ENCODE data around the gene RETREG3.
"Not testable (repeated sequence)": the region's sequence is repeated elsewhere in the genome, so short reads cannot be mapped to it uniquely, and the experiment has no call there.

The RETREG3 gene

DNA sequence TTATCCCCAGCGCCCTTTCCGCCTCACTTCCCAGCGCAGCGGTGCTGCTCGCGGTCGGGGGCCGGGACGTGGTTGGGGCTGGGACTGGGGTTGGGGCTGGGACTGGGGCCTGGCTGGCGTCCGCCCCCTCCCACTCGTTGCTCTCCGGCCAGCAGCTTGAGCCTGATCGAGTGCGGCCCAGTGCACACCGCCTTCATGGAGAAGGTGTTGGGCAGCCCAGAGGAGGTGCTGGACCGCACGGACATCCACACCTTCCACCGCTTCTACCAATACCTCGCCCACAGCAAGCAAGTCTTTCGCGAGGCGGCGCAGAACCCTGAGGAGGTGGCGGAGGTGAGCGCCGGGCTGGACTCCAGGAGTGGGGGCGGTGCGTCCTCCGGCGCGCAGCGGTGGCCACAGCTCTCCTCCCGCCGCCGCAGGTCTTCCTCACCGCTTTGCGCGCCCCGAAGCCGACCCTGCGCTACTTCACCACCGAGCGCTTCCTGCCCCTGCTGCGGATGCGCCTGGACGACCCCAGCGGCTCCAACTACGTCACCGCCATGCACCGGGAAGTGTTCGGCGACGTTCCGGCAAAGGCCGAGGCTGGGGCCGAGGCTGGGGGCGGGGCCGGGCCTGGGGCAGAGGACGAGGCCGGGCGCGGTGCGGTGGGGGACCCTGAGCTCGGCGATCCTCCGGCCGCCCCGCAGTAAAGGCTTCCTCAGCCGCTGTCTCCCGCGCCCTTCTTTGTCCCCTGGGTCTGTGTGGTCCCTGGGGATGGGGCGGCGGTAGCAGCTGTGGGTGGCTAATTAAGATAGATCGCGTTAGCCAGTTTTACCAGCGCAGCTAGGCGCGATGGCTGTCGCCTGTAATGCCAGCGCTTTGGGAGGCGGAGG lies 54.7 kb downstream of the RETREG3 start:
- peak overlapping the region; percentile 83 for H3K4me3 ChIP-seq (ENCODE audit: low read length)
- TF ChIP-seq, protein P1, sequence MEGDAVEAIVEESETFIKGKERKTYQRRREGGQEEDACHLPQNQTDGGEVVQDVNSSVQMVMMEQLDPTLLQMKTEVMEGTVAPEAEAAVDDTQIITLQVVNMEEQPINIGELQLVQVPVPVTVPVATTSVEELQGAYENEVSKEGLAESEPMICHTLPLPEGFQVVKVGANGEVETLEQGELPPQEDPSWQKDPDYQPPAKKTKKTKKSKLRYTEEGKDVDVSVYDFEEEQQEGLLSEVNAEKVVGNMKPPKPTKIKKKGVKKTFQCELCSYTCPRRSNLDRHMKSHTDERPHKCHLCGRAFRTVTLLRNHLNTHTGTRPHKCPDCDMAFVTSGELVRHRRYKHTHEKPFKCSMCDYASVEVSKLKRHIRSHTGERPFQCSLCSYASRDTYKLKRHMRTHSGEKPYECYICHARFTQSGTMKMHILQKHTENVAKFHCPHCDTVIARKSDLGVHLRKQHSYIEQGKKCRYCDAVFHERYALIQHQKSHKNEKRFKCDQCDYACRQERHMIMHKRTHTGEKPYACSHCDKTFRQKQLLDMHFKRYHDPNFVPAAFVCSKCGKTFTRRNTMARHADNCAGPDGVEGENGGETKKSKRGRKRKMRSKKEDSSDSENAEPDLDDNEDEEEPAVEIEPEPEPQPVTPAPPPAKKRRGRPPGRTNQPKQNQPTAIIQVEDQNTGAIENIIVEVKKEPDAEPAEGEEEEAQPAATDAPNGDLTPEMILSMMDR (conservative IDR thresholded peaks at IDR 0.05; ENCODE audit: low read depth, low read length), result no peak

DNA sequence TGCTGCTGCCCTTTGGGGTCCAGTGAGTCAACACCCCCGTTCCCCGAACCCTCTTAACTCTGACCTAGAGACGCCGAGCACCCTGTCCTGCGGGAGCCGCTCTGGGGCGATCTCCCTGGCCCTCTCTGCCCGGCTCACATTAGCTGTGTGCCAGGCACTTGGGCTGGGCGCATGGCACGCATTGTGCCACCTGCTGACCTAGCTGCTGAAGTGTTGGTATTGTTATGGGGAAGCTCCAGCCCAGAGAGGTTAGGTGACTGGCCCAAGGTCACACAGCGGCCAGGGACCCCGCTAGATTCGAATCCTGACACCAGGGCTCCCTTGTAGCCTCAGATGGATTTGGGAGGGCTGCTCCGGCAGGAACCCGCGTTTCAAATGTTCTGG lies 55.3 kb downstream of the RETREG3 start:
- DNase-seq (ENCODE audit: low read depth), result no peak
- TF ChIP-seq, protein P1 (conservative IDR thresholded peaks at IDR 0.05; ENCODE audit: low read depth, low read length), result peak; percentile 7
- H3K4me3 ChIP-seq (ENCODE audit: low read length), result peak overlapping the region; percentile 83

More for the DNA sequence above, 54.7 kb downstream of the RETREG3 start:
- no peak for DNase-seq (ENCODE audit: low read depth)

DNA sequence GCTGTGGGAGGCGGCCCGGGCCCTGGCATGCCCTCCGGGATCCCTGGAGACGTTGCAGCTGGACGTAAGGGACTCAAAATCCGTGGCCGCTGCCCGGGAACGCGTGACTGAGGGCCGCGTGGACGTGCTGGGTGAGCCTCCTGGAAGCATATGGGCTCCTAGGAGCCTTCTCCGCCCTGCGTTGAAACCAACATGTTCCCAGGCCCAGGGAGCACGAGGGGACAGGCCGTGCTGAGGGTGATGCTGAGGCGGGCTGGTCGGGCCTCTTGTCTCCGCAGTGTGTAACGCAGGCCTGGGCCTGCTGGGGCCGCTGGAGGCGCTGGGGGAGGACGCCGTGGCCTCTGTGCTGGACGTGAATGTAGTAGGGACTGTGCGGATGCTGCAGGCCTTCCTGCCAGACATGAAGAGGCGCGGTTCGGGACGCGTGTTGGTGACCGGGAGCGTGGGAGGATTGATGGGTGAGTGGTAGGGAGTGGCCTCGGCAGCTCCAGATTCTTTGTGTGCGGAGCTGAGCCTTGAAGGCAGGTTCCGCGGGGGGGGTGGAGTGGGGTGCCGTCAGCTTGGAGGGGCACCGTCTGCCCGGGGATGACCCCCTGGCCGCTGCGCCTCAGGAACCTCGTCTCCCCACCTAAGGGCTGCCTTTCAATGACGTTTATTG lies 55.9 kb downstream of the RETREG3 start:
- TF ChIP-seq, protein P1 (conservative IDR thresholded peaks at IDR 0.05; ENCODE audit: low read depth, low read length), result no peak
- H3K4me3 ChIP-seq (ENCODE audit: low read length), result no peak overlapping the region
- DNase-seq (ENCODE audit: low read depth), result no peak

DNA sequence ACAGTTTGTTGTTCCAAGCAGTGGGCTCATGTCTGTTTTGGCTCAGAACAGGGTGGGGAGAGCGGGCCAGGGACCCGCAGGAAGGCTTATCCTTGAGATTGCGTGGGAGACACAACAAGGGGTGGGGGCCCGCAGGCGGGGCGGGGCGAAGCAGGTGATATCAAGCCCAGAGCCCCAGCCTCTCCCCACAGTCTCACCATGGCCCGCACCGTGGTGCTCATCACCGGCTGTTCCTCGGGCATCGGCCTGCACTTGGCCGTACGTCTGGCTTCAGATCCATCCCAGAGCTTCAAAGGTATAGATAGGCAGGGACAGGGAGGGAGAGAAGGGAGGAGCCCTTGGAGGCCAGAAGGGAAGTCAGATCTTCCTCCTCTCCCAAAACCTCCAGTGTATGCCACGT lies 56.4 kb downstream of the RETREG3 start, which contains the start of gene HSD17B1:
TSS of gene HSD17B1 (plus strand) at position 188 of the 400 bp plus-strand sequence. CDS start at position 199, 11 bp downstream.
- H3K4me3 ChIP-seq (ENCODE audit: low read length), result peak within 1 kb of the TSS; percentile 83
- not testable (repeated sequence) for DNase-seq (ENCODE audit: low read depth)

DNA sequence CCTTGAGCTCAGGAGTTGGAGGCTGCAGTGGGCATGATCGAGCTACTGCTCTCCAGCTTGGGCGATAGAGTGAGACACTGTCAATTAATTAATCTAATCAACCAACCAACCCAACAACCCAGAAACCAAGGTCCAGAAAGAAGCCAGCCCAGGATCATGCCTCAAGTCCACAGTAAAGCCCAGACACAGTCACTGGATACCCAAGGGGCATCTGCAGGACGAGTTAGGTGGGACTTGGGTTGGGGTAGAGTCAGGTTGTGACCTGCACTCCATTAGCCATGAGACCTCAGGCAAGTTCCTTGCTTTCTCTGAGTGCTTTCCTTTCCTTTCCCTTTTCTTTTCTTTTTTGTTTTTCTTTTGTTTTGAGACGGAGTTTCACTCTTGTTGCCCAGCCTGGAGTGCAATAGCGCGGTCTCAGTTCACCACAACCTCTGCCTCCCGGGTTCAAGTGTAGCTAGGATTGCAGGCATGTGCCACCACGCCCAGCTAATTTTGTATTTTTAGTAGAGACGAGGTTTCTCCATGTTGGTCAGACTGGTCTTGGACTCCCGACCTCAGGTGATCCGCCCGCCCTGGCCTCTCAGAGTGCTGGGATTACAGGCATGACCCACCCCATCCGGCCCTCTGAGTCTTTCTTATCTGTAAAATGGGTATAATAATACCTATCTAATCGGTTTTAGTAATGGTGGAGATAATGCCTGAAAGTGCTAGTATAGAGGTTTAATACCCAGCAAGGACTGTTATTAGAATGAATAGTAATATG lies 60.0 kb downstream of the RETREG3 start:
- TF ChIP-seq, protein P1 (conservative IDR thresholded peaks at IDR 0.05; ENCODE audit: low read depth, low read length), result no peak
- no peak for DNase-seq (ENCODE audit: low read depth)
- peak overlapping the region; percentile 41 for H3K4me3 ChIP-seq (ENCODE audit: low read length)

DNA sequence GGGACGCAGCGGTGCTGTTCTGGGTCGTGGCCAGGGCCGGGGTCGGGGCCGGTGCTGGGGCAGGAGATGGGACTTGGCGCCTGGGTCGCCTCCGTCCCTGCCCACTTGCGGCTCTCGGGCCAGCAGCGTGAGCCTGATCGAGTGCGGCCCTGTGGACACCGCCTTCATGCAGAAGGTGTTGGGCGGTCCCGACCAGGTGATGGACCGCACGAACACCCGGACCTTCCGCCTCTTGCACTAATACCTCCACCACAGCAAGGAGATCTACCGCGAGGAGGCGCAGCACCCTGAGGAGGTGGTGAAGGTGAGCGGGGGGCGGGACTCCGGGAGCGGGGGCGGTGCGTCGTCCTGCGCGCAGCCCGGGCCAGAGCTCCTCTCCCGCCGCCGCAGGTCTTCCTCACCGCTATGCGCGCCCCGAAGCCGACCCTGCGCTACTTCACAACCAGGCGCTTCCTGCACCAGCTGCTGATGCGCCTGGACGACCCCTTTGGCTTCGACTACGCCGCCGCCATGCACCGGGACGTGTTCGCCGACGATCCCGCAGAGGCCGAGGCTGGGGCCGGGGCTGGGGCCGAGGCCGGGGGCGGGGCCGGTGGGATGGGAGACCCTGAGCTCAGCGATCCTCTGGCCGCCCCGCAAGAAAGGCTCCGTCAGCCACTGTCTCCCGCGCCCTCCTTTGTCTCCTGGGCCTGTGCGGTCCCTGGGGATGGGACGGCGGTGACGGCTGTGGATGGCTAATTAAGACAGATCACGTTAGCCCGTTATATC lies 60.9 kb downstream of the RETREG3 start:
- no peak for DNase-seq (ENCODE audit: low read depth)
- TF ChIP-seq, protein P1 (conservative IDR thresholded peaks at IDR 0.05; ENCODE audit: low read depth, low read length), result peak; percentile 68
- peak overlapping the region; percentile 41 for H3K4me3 ChIP-seq (ENCODE audit: low read length)

Data from retinal pigment epithelial cell (primary cell).